Breast epithelium (tissue), 4 donors: Measurements from ENCODE around the gene MRGPRX3. TPM values are rescaled to one million over a fixed set of nuclear protein-coding genes. Genes with fewer than 3 reads are reported as not detected.

Experiments used
- DNase-seq, 2 donors: peaks; one replicate each; pipeline ENCODE4 v3.0.0-alpha.2; 2019; ENCODE audit warnings: low spot score in 2 of 2
- H3K27ac ChIP-seq, 2 donors: fragments of 200-600 bp; sonication (generic) in 1 of 2; one replicate each; pipeline ENCODE4 v1.5.1; 2016 to 2019; ENCODE audit warnings: mild to moderate bottlenecking in 1 of 2
- H3K27me3 ChIP-seq, 2 donors: fragments of 200-600 bp; sonication (generic) in 1 of 2; one replicate each; pipeline versions ENCODE4 v1.5.1 to v1.6.0; 2017 to 2019; ENCODE audit warnings: control low read depth in 1 of 2, mild to moderate bottlenecking in 1 of 2
- H3K36me3 ChIP-seq: fragments of 200-600 bp; one replicate; pipeline ENCODE4 v1.5.1; 2019
- H3K4me1 ChIP-seq, 2 donors: fragments of 200-600 bp; sonication (generic); one replicate each; pipeline ENCODE4 v1.5.1; 2016 to 2019; ENCODE audit warnings: control low read depth in 1 of 2
- H3K4me3 ChIP-seq, 3 donors: fragments of 200-600 bp; sonication (generic); 1 replicate in 2 of 3; 2 replicates in 1 of 3; pipeline ENCODE4 v1.5.1; 2016 to 2019; ENCODE audit warnings: mild to moderate bottlenecking in 3 of 3, moderate library complexity in 2 of 3
- H3K9me3 ChIP-seq, 2 donors: fragments of 200-600 bp; sonication (generic) in 1 of 2; one replicate each; pipeline ENCODE4 v1.5.1; 2016 to 2019; ENCODE audit warnings: control low read depth in 1 of 2
- CTCF ChIP-seq, 3 donors: fragments of 450-650 bp; IDR thresholded peaks; one replicate each; pipeline ENCODE4 v1.5.1; 2016 to 2017; ENCODE audit warnings: antibody characterized with exemption in 3 of 3, mild to moderate bottlenecking in 3 of 3, moderate library complexity in 3 of 3
- POLR2A ChIP-seq: fragments of 450-650 bp; IDR thresholded peaks from one replicate; pipeline ENCODE4 v1.6.1; 2016; ENCODE audit warnings: antibody characterized with exemption, mild to moderate bottlenecking, moderate library complexity
- POLR2AphosphoS5 ChIP-seq, 3 donors: sonication (generic); formaldehyde crosslinking; IDR thresholded peaks; one replicate each; pipeline ENCODE4 v1.6.1; 2017; ENCODE audit warnings: antibody characterized with exemption in 3 of 3
- intact Hi-C: fragments of 100-400 bp; cut with DNase I; formaldehyde crosslinking; loops from one replicate; pipeline ENCODE4 v1.15.1; 2023; ENCODE audit warnings: low total_unique reads
- total RNA-seq, 3 donors: library from RNA; depleted of rRNA; stranded (reverse); fragments of >200 nt; gene quantifications; one replicate each; pipeline ENCODE4 v1.1.0, GENCODE V29; 2016

The MRGPRX3 gene
- total RNA-seq, 3 donors from 2014 or later, result 2.0 to 5.2 TPM; not detected in 1

- Histone ChIP-seq H3K9me3 (no peaks in the 10 kb centered on the region), H3K27me3 (no peaks in the 10 kb centered on the region), H3K36me3 (no peaks in the 10 kb centered on the region), H3K27ac (no peak overlapping the region), H3K4me3 (no peak overlapping the region), H3K4me1 (no peaks in the 10 kb centered on the region)
- no peak for DNase-seq
- TF ChIP-seq POLR2A (no peak), POLR2AphosphoS5 (IDR thresholded peaks at IDR 0.05) (no peak), CTCF (IDR thresholded peaks at IDR 0.05) (no peak)
- intact Hi-C loops, result no loop called here
Observed at GRCh38 chr11:18137186-18137800, 4.9 kb downstream of the MRGPRX3 start.

- TF ChIP-seq CTCF (IDR thresholded peaks at IDR 0.05) (no peak), POLR2AphosphoS5 (IDR thresholded peaks at IDR 0.05) (no peak), POLR2A (no peak)
- no peak overlapping the region for H3K4me3 ChIP-seq
- H3K4me1 ChIP-seq, result no peaks in the 10 kb centered on the region
- H3K36me3 ChIP-seq, result no peaks in the 10 kb centered on the region
- H3K27me3 ChIP-seq, result no peaks in the 10 kb centered on the region
- DNase-seq, result no peak
- intact Hi-C loops, result no loop called here
- H3K9me3 ChIP-seq, result no peaks in the 10 kb centered on the region
- no peak overlapping the region for H3K27ac ChIP-seq
Observed at GRCh38 chr11:18140145-18140544, 7.8 kb downstream of the MRGPRX3 start.

GRCh38 chr11:18144243-18144642 is 11.9 kb downstream of the MRGPRX3 start:
- Histone ChIP-seq H3K27ac (no peak overlapping the region), H3K36me3 (no peaks in the 10 kb centered on the region)
- intact Hi-C loops, result no loop called here

GRCh38 chr11:18145025-18145424 is 12.7 kb downstream of the MRGPRX3 start:
- no peaks in the 10 kb centered on the region for H3K9me3 ChIP-seq
- H3K27me3 ChIP-seq, result no peaks in the 10 kb centered on the region
- no peaks in the 10 kb centered on the region for H3K4me1 ChIP-seq

More at GRCh38 chr11:18144243-18144642, 11.9 kb downstream of the MRGPRX3 start:
- DNase-seq, result no peak
- Histone ChIP-seq H3K27me3 (no peaks in the 10 kb centered on the region), H3K9me3 (no peaks in the 10 kb centered on the region), H3K4me3 (no peak overlapping the region), H3K4me1 (no peaks in the 10 kb centered on the region)
- TF ChIP-seq POLR2A (no peak), POLR2AphosphoS5 (IDR thresholded peaks at IDR 0.05) (no peak), CTCF (IDR thresholded peaks at IDR 0.05) (no peak)

More at GRCh38 chr11:18145025-18145424, 12.7 kb downstream of the MRGPRX3 start:
- TF ChIP-seq CTCF (IDR thresholded peaks at IDR 0.05), result no peak
- TF ChIP-seq POLR2A, result no peak
- TF ChIP-seq POLR2AphosphoS5 (IDR thresholded peaks at IDR 0.05), result no peak
- no peak overlapping the region for H3K27ac ChIP-seq
- DNase-seq, result no peak
- H3K4me3 ChIP-seq, result no peak overlapping the region
- intact Hi-C loops, result no loop called here
- H3K36me3 ChIP-seq, result no peaks in the 10 kb centered on the region
